Endodermal cell (in vitro differentiated cells): ENCODE results near the gene SNRPF. TPM values are rescaled to one million over a fixed set of nuclear protein-coding genes. Genes with fewer than 3 reads are reported as not detected.
A peak's percentile ranks its signal among the peaks of the same experiment; 100 is the strongest.

ENCODE experiments used
- DNase-seq: peaks from one replicate; pipeline ENCODE4 v3.0.0-alpha.2; 2017
- H3K27ac ChIP-seq: 2 replicates; pipeline ENCODE4 v1.5.1; 2013; ENCODE audit warnings: mild to moderate bottlenecking, low read depth, low read length, moderate library complexity
- H3K27me3 ChIP-seq: 2 replicates; pipeline ENCODE4 v1.6.1; 2013; ENCODE audit warnings: mild to moderate bottlenecking, low read length, moderate library complexity; ENCODE audit not compliant: insufficient read depth, control insufficient read depth, poor library complexity, severe bottlenecking
- H3K36me3 ChIP-seq: 2 replicates; pipeline ENCODE4 v1.7.0; 2013; ENCODE audit warnings: mild to moderate bottlenecking, low read length, moderate library complexity; ENCODE audit not compliant: control insufficient read depth, insufficient read depth
- H3K4me1 ChIP-seq: one replicate; pipeline ENCODE4 v1.7.0; 2013; ENCODE audit warnings: low read length; ENCODE audit not compliant: control insufficient read depth, insufficient read depth
- H3K4me3 ChIP-seq: 2 replicates; pipeline ENCODE4 v1.5.1; 2013; ENCODE audit warnings: mild to moderate bottlenecking, low read length, moderate library complexity
- H3K9ac ChIP-seq: 2 replicates; pipeline ENCODE4 v1.6.1; 2013; ENCODE audit warnings: mild to moderate bottlenecking, low read length, moderate library complexity; ENCODE audit not compliant: poor library complexity, severe bottlenecking; ENCODE audit errors: extremely low read depth
- H3K9me3 ChIP-seq: 2 replicates; pipeline ENCODE4 v1.6.1; 2013; ENCODE audit warnings: mild to moderate bottlenecking, low read length, moderate library complexity; ENCODE audit not compliant: control insufficient read depth
- H3K27ac Mint-ChIP-seq: 2 replicates; pipeline ENCODE4 v1.8.0; 2020; ENCODE audit warnings: mixed read lengths
- H3K27me3 Mint-ChIP-seq: 2 replicates; pipeline ENCODE4 v1.8.0; 2021; ENCODE audit warnings: mild to moderate bottlenecking, mixed read lengths; ENCODE audit not compliant: insufficient read depth
- H3K36me3 Mint-ChIP-seq: 2 replicates; pipeline ENCODE4 v1.8.0; 2020; ENCODE audit warnings: low read depth, mixed read lengths
- H3K4me1 Mint-ChIP-seq: 2 replicates; pipeline ENCODE4 v1.8.0; 2020; ENCODE audit warnings: mixed read lengths
- H3K4me3 Mint-ChIP-seq: 2 replicates; pipeline ENCODE4 v1.8.0; 2020; ENCODE audit warnings: mild to moderate bottlenecking, moderate library complexity, mixed read lengths
- H3K9me3 Mint-ChIP-seq: 2 replicates; pipeline ENCODE4 v1.8.0; 2020; ENCODE audit warnings: mild to moderate bottlenecking, mixed read lengths
- CTCF ChIP-seq: fragments of 200-600 bp; sonication (generic); conservative IDR thresholded peaks from 2 replicates; pipeline ENCODE4 v1.5.0; 2021; ENCODE audit warnings: antibody characterized with exemption, mild to moderate bottlenecking
- WGBS, 2 experiments: methylation state at CpG; one replicate each; pipeline versions ENCODE4 v1.1.5 to v1.1.7; 2013; ENCODE audit warnings: missing lambda C conversion rate in 2 of 2, mixed read lengths in 1 of 2; ENCODE audit not compliant: insufficient coverage in 1 of 2, insufficient read length in 1 of 2; 5-methylcytosine and 5-hydroxymethylcytosine counted together
- total RNA-seq, 2 donors: library from RNA; stranded (reverse); fragmentation: NEBNext Ultra II Directional in 1 of 2; extraction: Animal tissue kit (Norgen Biotek cat#: 25700) in 1 of 2; gene quantifications; 2 replicates in 1 of 2; 3 replicates in 1 of 2; pipeline ENCODE4 v1.2.1, GENCODE V29; 2021

Gene SNRPF
- total RNA-seq, 2 donors from 2014 or later = 59.6 to 66.5 TPM

GRCh38 chr12:95848575-95849388 is 10.0 kb upstream of the SNRPF start:
- Histone ChIP-seq H3K9me3 (no peaks in the 10 kb centered on the region), H3K36me3 (no peaks in the 10 kb centered on the region), H3K4me1 (peaks cover 11% of the 10 kb centered on the region), H3K9ac (peak overlapping the region; percentile 6), H3K4me3 (no peak overlapping the region), H3K27me3 (no peaks in the 10 kb centered on the region), H3K27ac (no peak overlapping the region)
- H3K9me3 Mint-ChIP-seq = no peaks in the 10 kb centered on the region
- H3K4me3 Mint-ChIP-seq = no peak overlapping the region
- WGBS, 2 experiments = 62 to 70% methylated on average over 4 to 8 of the region's 8 CpGs
- no peaks in the 10 kb centered on the region for H3K36me3 Mint-ChIP-seq
- peak overlapping the region; percentile 20 for H3K27ac Mint-ChIP-seq
- TF ChIP-seq CTCF = peak; percentile 62
- no peaks in the 10 kb centered on the region for H3K27me3 Mint-ChIP-seq
- peak; percentile 81 for DNase-seq
- peaks cover 17% of the 10 kb centered on the region for H3K4me1 Mint-ChIP-seq

GRCh38 chr12:95851606-95852005 is 7.1 kb upstream of the SNRPF start:
- H3K9ac ChIP-seq = no peak overlapping the region
- no peak for DNase-seq
- H3K4me1 ChIP-seq = peaks cover 17% of the 10 kb centered on the region
- H3K36me3 ChIP-seq = no peaks in the 10 kb centered on the region
- no peak for TF ChIP-seq CTCF
- H3K27ac ChIP-seq = no peak overlapping the region
- Mint-ChIP-seq H3K27me3 (no peaks in the 10 kb centered on the region), H3K4me3 (no peak overlapping the region), H3K27ac (no peak overlapping the region), H3K36me3 (no peaks in the 10 kb centered on the region), H3K4me1 (peaks cover 24% of the 10 kb centered on the region), H3K9me3 (no peaks in the 10 kb centered on the region)
- WGBS, 2 experiments = 83 to 94% methylated on average over 3 of the region's 3 CpGs
- H3K27me3 ChIP-seq = no peaks in the 10 kb centered on the region
- H3K9me3 ChIP-seq = no peaks in the 10 kb centered on the region
- no peak overlapping the region for H3K4me3 ChIP-seq

GRCh38 chr12:95852133-95852532 is 6.6 kb upstream of the SNRPF start:
- 96 to 97% methylated on average over 3 to 4 of the region's 4 CpGs for WGBS, 2 experiments
- no peaks in the 10 kb centered on the region for H3K36me3 ChIP-seq
- H3K36me3 Mint-ChIP-seq = no peaks in the 10 kb centered on the region
- no peaks in the 10 kb centered on the region for H3K9me3 ChIP-seq
- DNase-seq = no peak
- no peak overlapping the region for H3K4me3 Mint-ChIP-seq
- H3K4me3 ChIP-seq = no peak overlapping the region
- no peak overlapping the region for H3K27ac Mint-ChIP-seq
- peaks cover 24% of the 10 kb centered on the region for H3K4me1 Mint-ChIP-seq
- TF ChIP-seq CTCF = no peak
- peaks cover 17% of the 10 kb centered on the region for H3K4me1 ChIP-seq
- no peak overlapping the region for H3K27ac ChIP-seq
- no peak overlapping the region for H3K9ac ChIP-seq
- H3K27me3 ChIP-seq = no peaks in the 10 kb centered on the region
- no peaks in the 10 kb centered on the region for H3K9me3 Mint-ChIP-seq
- H3K27me3 Mint-ChIP-seq = no peaks in the 10 kb centered on the region
